Activated CD4-positive, CD25-positive, alpha-beta regulatory T cell treated with anti-CD3 and anti-CD28 coated beads, Interleukin-2, amount 50 U/mL, for 24 hours (primary cell): ENCODE measurements around the gene RBM34.

Source experiments
- ATAC-seq, 2 donors: fragments of 150-1000 bp; cut with Tn5 transposase; one replicate each; pipeline ENCODE4 v1.10.0; 2021; ENCODE audit warnings: mild to moderate bottlenecking in 1 of 2, moderate library complexity in 1 of 2

The RBM34 gene

DNA sequence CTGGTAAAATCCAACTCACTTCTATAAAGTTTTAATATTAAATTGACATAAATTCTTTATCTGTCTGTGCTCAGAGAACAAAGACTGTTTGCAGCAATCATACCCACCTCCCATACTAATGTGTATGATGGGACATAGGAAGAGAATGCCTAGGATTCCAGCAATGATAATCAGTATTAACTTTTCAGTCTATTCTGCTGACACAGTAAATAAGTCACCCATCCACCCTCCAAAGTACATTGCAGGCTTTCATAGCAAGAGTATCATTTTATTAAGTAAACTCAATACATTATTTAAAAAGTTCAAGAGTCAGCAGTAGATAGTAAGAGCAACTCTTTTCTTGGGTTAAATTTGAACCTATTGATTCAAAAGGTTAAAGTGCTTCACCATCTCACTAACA lies 8.8 kb downstream of the RBM34 start:
- ATAC-seq = no peak

DNA sequence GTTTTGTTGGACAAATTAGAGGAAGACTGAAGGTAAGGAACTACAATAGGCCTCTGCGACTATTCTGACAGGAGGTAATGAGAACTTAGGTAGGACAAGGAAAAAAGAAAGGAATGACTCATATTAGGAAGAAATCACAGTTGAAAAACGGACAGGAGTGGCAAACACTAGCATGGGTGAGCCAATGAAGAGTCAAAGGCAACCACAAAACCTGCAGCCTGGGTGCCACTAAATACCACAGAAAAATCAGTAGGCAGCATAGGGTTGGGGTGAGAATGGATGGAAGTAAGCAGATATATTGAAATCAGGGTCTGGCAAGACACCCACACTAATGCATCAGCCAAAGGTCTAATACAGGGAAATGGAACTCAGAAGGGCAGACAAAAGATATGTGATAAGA lies 10.0 kb downstream of the RBM34 start:
- ATAC-seq = no peak

- no peak for ATAC-seq
Measured at GRCh38 chr1:235149824-235150223, 11.2 kb downstream of the RBM34 start.

- peak in 1 of 2 donors; percentile 50 for ATAC-seq
Measured at GRCh38 chr1:235147269-235147668, 13.8 kb downstream of the RBM34 start.

DNA sequence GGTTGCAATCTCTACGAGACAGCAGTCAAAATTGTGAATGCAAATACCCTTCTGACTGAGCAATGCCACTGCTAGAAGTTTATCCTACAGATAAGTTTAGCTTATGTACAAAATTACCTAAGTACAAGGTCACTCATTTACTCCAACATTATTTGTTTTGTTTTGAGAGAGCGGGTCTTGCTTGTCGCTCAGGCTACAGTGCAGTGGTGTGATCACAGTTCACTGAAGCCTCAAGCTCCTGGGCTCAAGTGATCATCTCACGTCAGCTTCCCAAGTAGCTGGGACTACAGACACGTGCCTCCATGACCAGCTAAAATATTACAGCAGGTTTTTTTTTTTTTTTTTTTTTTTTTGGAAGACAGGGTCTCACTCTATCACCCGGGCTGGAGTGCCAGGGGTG lies 15.4 kb downstream of the RBM34 start:
- ATAC-seq = no peak

- no peak for ATAC-seq
Measured at GRCh38 chr1:235142991-235143390, 18.1 kb downstream of the RBM34 start.

DNA sequence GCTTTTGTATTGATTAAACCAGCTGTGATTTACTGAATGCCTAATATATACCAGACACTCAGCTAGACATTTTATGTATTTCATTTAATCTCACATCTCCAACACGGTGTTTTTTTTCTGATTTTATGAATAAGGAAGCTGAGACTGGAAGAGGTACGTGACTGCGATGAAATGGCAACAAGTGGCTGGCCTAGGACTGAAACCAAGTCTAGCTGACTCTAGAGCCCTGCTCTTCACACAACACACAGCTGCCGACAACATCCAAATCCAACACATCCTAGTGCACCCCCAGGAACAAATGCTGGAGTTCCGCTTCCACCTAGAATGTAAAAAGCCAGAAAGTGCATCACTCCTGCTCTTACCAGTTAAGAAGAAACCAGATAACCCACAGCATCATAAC lies 21.7 kb downstream of the RBM34 start:
- no peak for ATAC-seq

GRCh38 chr1:235138821-235139220 lies 22.2 kb downstream of the RBM34 start:
- ATAC-seq = peak; percentile 66 to 80

GRCh38 chr1:235136111-235136510 lies 24.9 kb downstream of the RBM34 start:
- no peak for ATAC-seq

- no peak for ATAC-seq
Measured at GRCh38 chr1:235134171-235134570, 26.9 kb downstream of the RBM34 start.

GRCh38 chr1:235133086-235133485 lies 28.0 kb downstream of the RBM34 start:
- ATAC-seq = no peak

GRCh38 chr1:235131961-235132360 lies 29.1 kb downstream of the RBM34 start:
- ATAC-seq = no peak

DNA sequence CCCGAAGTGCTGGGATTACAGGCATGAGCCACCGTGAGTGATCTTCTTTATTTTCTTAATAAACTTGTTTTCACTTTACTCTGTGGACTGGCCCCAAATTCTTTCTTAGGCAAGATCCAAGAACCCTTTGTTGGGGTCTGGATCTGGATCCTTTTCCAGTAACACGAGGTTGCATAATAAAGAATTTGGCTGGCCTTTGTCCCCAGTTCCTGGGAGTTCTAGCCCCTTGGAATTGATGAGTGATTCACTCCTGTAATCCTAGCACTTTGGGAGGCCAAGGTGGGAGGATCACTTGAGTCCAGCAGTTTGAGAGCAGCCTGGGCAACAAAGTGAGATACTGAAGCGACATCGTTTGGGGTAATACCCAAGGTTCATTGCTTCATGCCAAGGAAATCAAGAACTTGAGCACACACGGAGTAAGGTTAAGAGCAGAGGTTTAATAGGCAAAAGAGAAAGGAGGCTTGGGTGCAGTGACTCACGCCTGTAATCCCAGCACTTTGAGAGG lies 30.2 kb downstream of the RBM34 start:
- no peak for ATAC-seq

- ATAC-seq = no peak
Measured at GRCh38 chr1:235129774-235130570, 31.1 kb downstream of the RBM34 start.

- peak; percentile 97 for ATAC-seq
Measured at GRCh38 chr1:235128456-235129328, 32.4 kb downstream of the RBM34 start, which contains the start of gene TOMM20. Gene TOMM20, minus strand, starts transcription at chr1:235128837. Its CDS starts 122 bp downstream, at chr1:235128715.

DNA sequence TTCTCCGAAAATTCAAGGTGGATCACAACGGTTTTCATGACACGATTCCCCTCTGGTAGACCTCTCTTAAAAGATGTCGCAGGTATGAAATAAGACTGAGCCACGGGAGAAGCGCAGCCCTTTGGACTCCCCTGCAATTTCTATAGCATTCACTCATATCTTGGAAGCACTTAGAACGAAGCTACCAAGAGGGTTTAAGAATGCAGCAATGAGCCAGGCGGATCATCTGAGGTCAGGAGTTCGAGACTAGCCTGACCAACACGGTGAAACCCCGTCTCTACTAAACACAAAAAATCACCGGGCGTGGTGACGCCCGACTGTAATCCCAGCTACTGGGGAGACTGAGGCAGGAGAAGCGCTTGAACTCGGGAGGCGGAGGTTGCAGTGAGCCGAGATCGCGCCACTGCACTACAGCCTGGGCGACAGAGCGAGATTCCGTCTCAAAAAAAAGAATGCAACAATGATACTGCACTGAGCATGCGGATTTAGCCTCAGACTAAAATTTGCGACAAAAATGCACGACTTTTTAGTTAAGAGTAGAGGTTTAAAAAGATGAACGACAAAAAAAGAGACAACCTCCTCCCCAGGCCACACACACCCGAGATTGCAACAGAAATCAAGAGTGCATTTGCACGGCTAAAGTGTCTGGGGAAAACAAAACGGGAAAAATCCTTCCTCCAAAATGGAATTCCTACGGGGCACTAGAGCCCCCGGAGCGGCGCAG lies 33.2 kb downstream of the RBM34 start:
- no peak for ATAC-seq

- no peak for ATAC-seq
Measured at GRCh38 chr1:235127203-235127602, 33.8 kb downstream of the RBM34 start.

GRCh38 chr1:235124665-235125064 lies 36.4 kb downstream of the RBM34 start:
- no peak for ATAC-seq

DNA sequence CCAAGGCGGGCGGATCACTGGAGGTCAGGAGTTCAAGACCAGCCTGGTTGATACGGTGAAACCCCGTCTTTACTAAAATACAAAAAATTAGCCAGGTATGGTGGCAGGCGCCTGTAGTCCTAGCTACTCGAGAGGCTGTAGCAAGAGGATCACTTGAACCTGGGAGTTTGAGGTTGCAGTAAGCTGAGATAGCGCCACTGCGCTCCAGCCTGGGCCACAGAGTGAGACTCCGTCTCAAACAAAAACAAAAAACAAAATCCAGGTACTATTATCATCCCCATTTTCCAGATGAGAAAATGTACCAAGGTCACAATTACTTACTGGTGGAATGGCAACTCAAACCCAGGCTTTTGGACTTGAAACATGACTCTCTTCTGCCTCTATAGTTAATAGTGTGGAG lies 36.9 kb downstream of the RBM34 start:
- ATAC-seq = no peak

- no peak for ATAC-seq
Measured at GRCh38 chr1:235122348-235122747, 38.7 kb downstream of the RBM34 start.

DNA sequence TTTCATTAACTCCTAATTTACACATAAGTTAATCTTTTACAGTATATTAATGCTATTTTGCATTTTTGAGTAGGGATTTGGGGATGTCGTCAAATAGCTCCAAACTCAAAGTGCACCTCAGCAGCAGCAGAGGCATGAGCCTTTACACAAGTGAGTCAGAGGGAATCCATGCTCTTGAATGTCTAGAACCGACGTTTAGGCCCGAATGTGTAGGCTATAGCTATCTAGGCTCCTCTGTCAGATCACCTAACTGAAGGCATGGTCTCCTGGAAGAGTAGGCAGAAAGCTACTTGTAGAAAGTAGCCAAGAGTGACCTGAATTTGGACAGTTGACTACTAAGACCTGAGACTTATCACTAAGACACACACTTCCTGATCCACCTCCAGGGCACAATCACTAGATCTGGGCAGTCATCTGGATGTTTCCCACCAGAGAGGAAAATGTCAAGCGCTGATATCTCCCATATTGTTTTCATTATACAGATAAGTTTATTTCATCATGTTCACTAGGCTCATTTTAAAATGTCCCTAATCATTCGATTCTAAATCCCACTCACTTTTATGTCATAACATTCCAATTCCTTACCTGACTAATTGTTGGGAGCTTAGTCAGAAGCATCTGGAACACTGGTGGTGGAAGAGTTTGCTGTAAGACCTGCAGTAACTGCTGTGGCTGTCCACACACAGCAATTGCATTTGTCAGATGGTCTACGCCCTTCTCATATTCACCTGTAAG lies 47.7 kb downstream of the RBM34 start:
- no peak for ATAC-seq
